ENCODE measurements around the gene ANXA6.

The ANXA6 gene

GRCh38 chr5:151051066-151051930 lies 106.3 kb downstream of the ANXA6 start:
- in situ Hi-C loops (cut with MboI; ENCODE audit: low sequenced_read_pairs): loop anchor here (5.0 to 10.0 kb wide), 2 partner anchors 71 to 114 kb away; no protein-coding TSS in a partner anchor
